C4-2B (cell line): ENCODE results near the gene PHLPP1.

Source experiments
- CTCF ChIP-seq: fragments of 450-650 bp; conservative IDR thresholded peaks from 2 replicates; pipeline ENCODE4 v1.5.1; 2017; ENCODE audit warnings: mild to moderate bottlenecking
- ZFX ChIP-seq: fragments of 450-650 bp; IDR thresholded peaks from 2 replicates; pipeline ENCODE4 v1.6.1; 2017

GRCh38 chr18:62729487-62730386 is 14.4 kb downstream of the PHLPP1 start:
- TF ChIP-seq CTCF (no peak), ZFX (no peak)
